A549 (cell line): ENCODE measurements around the gene WRNIP1. TPM values are rescaled to one million over a fixed set of nuclear protein-coding genes. Genes with fewer than 3 reads are reported as not detected.

Source experiments
- ATAC-seq, 2 experiments: fragments of 200-7000 bp in 1 of 2; fragments of >200 bp in 1 of 2; cut with Nextera tagmentation in 1 of 2; cut with Tn5 transposase in 1 of 2; 3 replicates each; pipeline versions ENCODE4 v1.8.0 to v1.9.1; 2018 to 2020; ENCODE audit warnings: mild to moderate bottlenecking in 1 of 2, moderate library complexity in 1 of 2
- CTCF ChIA-PET: fragments of 300-600 bp; sonication (Branson Sonifier 250); formaldehyde crosslinking; extraction: SDS; loops from one replicate; lab custom pipeline; 2021; ENCODE audit warnings: antibody characterized with exemption, inconsistent platforms; lab: Yijun Ruan, JAX
- POLR2A ChIA-PET: fragments of 350-600 bp; formaldehyde crosslinking; extraction: SDS; loops from one replicate; lab custom pipeline; 2021; ENCODE audit warnings: antibody characterized with exemption, inconsistent platforms; lab: Yijun Ruan, JAX
- DNase-seq, 2 experiments: peaks; one replicate each; pipeline versions ENCODE4 v3.0.0 to v3.0.0-alpha.2; 2011 to 2016; ENCODE audit warnings: low read depth in 1 of 2, low spot score in 1 of 2
- FAIRE-seq: peaks from 2 replicates; lab custom pipeline; 2011; peaks lifted over from hg19 to GRCh38; lab: Jason Lieb, UNC
- H3K27ac ChIP-seq, 2 experiments: fragments of >200 bp; sonication (Bioruptor Twin); formaldehyde crosslinking; 3 replicates each; pipeline ENCODE4 v1.5.1; 2016 to 2017
- H3K4me1 ChIP-seq: fragments of >200 bp; sonication (Bioruptor Twin); formaldehyde crosslinking; 3 replicates; pipeline ENCODE4 v1.6.1; 2016
- H3K4me2 ChIP-seq: fragments of >200 bp; sonication (Bioruptor Twin); formaldehyde crosslinking; 3 replicates; pipeline ENCODE4 v1.6.1; 2016
- H3K4me3 ChIP-seq: fragments of >200 bp; sonication (Bioruptor Twin); formaldehyde crosslinking; 3 replicates; pipeline ENCODE4 v1.5.1; 2016
- H3K9me3 ChIP-seq: fragments of >200 bp; sonication (Bioruptor Twin); formaldehyde crosslinking; 3 replicates; pipeline ENCODE4 v1.6.1; 2016
- CBX2 ChIP-seq: fragments of 200-600 bp; sonication (generic); IDR thresholded peaks from 2 replicates; pipeline ENCODE4 v1.6.1; 2016; ENCODE audit warnings: low read depth, mild to moderate bottlenecking, borderline replicate concordance
- CBX8 ChIP-seq: fragments of 200-600 bp; sonication (generic); IDR thresholded peaks from 2 replicates; pipeline ENCODE4 v1.6.1; 2016
- EHMT2 ChIP-seq: fragments of 200-600 bp; sonication (generic); IDR thresholded peaks from 2 replicates; pipeline ENCODE4 v1.6.1; 2016; ENCODE audit warnings: antibody characterized with exemption, low read depth, mild to moderate bottlenecking, moderate library complexity
- EP300 ChIP-seq, 2 experiments: fragments of >200 bp; sonication (Bioruptor Twin); formaldehyde crosslinking; IDR thresholded peaks; 2 replicates in 1 of 2; 3 replicates in 1 of 2; pipeline ENCODE4 v1.6.1; 2016 to 2017
- FOXS1 ChIP-seq: fragments of 250-450 bp; sonication (Bioruptor Pico); IDR thresholded peaks from 2 replicates; pipeline ENCODE4 v1.5.0; 2020; ENCODE audit warnings: mild to moderate bottlenecking, moderate library complexity
- GATA3 ChIP-seq: IDR thresholded peaks from 2 replicates; pipeline ENCODE4 v1.6.1; 2012; ENCODE audit warnings: borderline replicate concordance
- HDAC2 ChIP-seq: fragments of 200-600 bp; sonication (generic); IDR thresholded peaks from 2 replicates; pipeline ENCODE4 v1.6.1; 2016
- HOXA7 ChIP-seq: fragments of 250-450 bp; sonication (Bioruptor Pico); IDR thresholded peaks from 2 replicates; pipeline ENCODE4 v1.5.0; 2020; ENCODE audit warnings: mild to moderate bottlenecking, moderate library complexity
- HOXB5 ChIP-seq: fragments of 250-450 bp; sonication (Bioruptor Pico); IDR thresholded peaks from 2 replicates; pipeline ENCODE4 v1.5.0; 2020; ENCODE audit warnings: mild to moderate bottlenecking, moderate library complexity
- KDM1A ChIP-seq: fragments of 200-600 bp; sonication (generic); IDR thresholded peaks from 2 replicates; pipeline ENCODE4 v1.6.1; 2016; ENCODE audit warnings: low read depth, mild to moderate bottlenecking
- NFE2L2 ChIP-seq: fragments of 150-350 bp; conservative IDR thresholded peaks from 2 replicates; pipeline ENCODE4 v1.6.1; 2014; ENCODE audit warnings: low read length
- NPAS2 ChIP-seq: fragments of 250-450 bp; sonication (Bioruptor Pico); IDR thresholded peaks from 2 replicates; pipeline ENCODE4 v1.8.0; 2022; ENCODE audit warnings: mild to moderate bottlenecking, moderate library complexity, borderline replicate concordance
- NR3C1 ChIP-seq: fragments of >200 bp; sonication (Bioruptor Twin); formaldehyde crosslinking; IDR thresholded peaks from 3 replicates; pipeline ENCODE4 v1.6.1; 2017
- PHF8 ChIP-seq: fragments of 200-600 bp; sonication (generic); IDR thresholded peaks from 2 replicates; pipeline ENCODE4 v1.6.1; 2016; ENCODE audit warnings: low read depth, mild to moderate bottlenecking, antibody characterized with exemption, moderate library complexity, borderline replicate concordance
- POLR2A ChIP-seq: IDR thresholded peaks from 2 replicates; pipeline ENCODE4 v1.6.1; 2012; ENCODE audit warnings: mild to moderate bottlenecking, low read length
- SREBF2 ChIP-seq: fragments of 450-650 bp; IDR thresholded peaks from 2 replicates; pipeline ENCODE4 v1.6.1; 2014; ENCODE audit warnings: mild to moderate bottlenecking, moderate library complexity
- TP53 ChIP-seq: fragments of 250-450 bp; sonication (Bioruptor Pico); IDR thresholded peaks from 2 replicates; pipeline ENCODE4 v1.5.0; 2021; ENCODE audit warnings: mild to moderate bottlenecking, moderate library complexity
- ZC3H11A ChIP-seq: fragments of 450-650 bp; IDR thresholded peaks from 2 replicates; pipeline ENCODE4 v1.6.1; 2014; ENCODE audit warnings: antibody characterized with exemption, mild to moderate bottlenecking
- ZNF302 ChIP-seq: fragments of 250-450 bp; sonication (Bioruptor Pico); IDR thresholded peaks from 2 replicates; pipeline ENCODE4 v1.9.0; 2021; ENCODE audit warnings: inconsistent platforms, mild to moderate bottlenecking, moderate library complexity
- ZSCAN20 ChIP-seq: fragments of 250-450 bp; sonication (Bioruptor Pico); IDR thresholded peaks from 2 replicates; pipeline ENCODE4 v1.8.0; 2022; ENCODE audit warnings: mild to moderate bottlenecking, moderate library complexity
- WGBS: methylation state at CpG from one replicate; pipeline ENCODE4 v1.1.6; 2017; ENCODE audit errors: missing lambda C conversion rate; 5-methylcytosine and 5-hydroxymethylcytosine counted together
- polyA plus RNA-seq, 4 experiments: library from polyadenylated mRNA; depleted of rRNA in 3 of 4; stranded (reverse); fragments of >200 nt; fragmentation: RNase III in 1 of 4; extraction: RNeasy Plus Mini Kit Qiagen cat#74134 plus additional on column Dnase treatment in 1 of 4; gene quantifications; 2 replicates in 3 of 4; 3 replicates in 1 of 4; pipeline ENCODE4 v1.2.3, GENCODE V29; 2011 to 2017
- TF ChIP-seq, protein P1 (sequence below): fragments of 150-350 bp; IDR thresholded peaks from 2 replicates; pipeline ENCODE4 v1.6.1; 2014; ENCODE audit warnings: low read depth, mild to moderate bottlenecking, low read length

Gene WRNIP1
- polyA plus RNA-seq, 2 of the 4 experiments (the other 2 are of a cell fraction), result 27.7 to 32.2 TPM

DNA sequence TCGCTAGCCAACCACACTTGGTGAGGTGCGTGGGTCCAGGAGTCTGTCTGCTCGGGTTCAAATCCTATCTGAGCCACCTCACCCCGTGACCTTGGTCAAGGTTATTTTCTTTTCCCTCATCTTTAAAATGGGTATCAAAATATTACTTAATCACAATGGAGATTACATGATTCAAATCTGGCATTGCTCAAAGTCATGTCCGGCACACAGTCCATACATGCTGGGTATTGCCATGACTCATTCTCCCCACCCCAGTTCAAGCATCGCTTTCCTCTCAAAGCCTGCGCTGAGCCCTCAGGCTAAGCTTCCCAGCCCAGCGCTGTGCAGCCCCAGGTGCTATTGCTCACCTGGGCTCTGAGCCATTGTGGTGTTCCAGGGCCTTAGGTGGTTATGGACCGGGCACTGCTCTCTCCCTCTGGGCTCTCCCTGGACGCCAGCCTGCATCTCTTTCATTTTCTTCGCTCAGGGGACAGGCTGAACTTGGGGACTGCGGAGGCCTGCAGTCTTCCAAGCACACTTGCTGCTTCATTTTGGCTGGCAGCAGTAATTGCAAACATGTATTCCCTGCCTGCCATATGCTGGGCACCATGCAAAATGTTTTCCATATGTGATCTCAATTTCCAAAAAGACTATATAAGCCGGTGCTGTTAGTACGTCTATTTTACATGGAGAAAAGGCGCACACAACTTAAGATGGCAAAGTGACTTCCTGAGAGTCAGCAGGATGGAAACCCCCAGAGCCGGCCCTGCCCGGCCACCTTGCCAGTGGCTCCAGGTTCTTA is 27.3 kb downstream of the WRNIP1 start:
- no peaks in the 10 kb centered on the region for H3K9me3 ChIP-seq
- POLR2A ChIA-PET, result interaction anchor here (1.5 to 1.8 kb wide), 2 partner anchors 27 to 49 kb away, joined by 5 to 24 read pairs; partner anchors contain the start of genes SERPINB1 and WRNIP1
- H3K4me3 ChIP-seq, result no peak overlapping the region
- no peak overlapping the region for H3K27ac ChIP-seq
- TF ChIP-seq KDM1A, result no peak
- TF ChIP-seq EP300 (IDR thresholded peaks at IDR 0.05), result no peak
- no peak for TF ChIP-seq ZSCAN20 (CRISPR knock-in tag)
- no peak for TF ChIP-seq ZC3H11A
- no peak for TF ChIP-seq POLR2A
- TF ChIP-seq ZNF302, result no peak
- no peak for TF ChIP-seq SREBF2
- TF ChIP-seq NPAS2 (CRISPR knock-in tag), result no peak
- no peak for TF ChIP-seq TP53 (CRISPR knock-in tag)
- TF ChIP-seq, all 56 proteins: peak for 0
- peaks cover 18% of the 10 kb centered on the region for H3K4me1 ChIP-seq
- no peak overlapping the region for H3K4me2 ChIP-seq
- ATAC-seq, result no peak
- DNase-seq, result no peak
- no peak for FAIRE-seq
- 92% methylated on average over 16 of the region's 17 CpGs for WGBS
- CTCF ChIA-PET, result interaction anchor here (0.6 to 5.1 kb wide), 20 partner anchors 11 to 255 kb away, joined by 3 to 73 read pairs (median 10); partner anchors contain the start of genes SERPINB1 and SERPINB9

DNA sequence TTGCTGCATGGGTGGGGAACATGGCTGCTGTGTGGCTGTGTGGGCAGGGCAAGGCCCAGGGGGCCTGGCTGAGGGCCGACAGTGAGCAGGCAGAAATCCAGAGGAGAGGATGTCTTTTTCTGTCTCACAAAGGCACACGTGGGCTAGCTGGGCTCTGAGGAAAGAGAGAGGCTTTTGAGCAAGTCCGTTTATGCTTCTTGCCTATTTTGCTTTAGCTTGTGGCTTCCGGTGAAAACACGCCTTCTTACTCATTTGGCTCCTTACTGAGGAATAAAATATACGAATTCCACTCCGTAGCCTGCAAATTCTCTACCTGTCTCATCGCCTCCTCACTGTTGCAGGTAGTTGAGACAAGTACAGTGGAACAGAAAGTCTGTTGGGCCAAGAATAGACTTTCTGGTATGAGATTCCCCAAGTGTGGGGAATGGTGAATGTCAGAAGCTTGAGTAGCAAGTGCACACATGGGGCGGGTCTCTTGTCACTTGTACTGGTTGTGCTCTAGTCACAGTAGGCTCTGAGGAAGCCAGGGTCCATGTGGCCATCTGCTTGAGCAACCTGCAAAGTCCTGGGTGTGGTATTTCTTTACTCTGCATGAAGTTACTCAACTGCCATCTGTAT is 28.4 kb downstream of the WRNIP1 start:
- no peak for FAIRE-seq
- ChIA-PET POLR2A (no interaction called here), CTCF (interaction anchor here (0.6 to 5.1 kb wide), 7 partner anchors 43 to 805 kb away, joined by 3 to 73 read pairs (median 3); partner anchors contain the start of genes MYLK4 and SERPINB1)
- TF ChIP-seq NFE2L2, result no peak
- H3K4me3 ChIP-seq, result no peak overlapping the region
- ATAC-seq, result no peak
- H3K4me1 ChIP-seq, result peaks cover 18% of the 10 kb centered on the region
- no peak for DNase-seq
- WGBS, result 85% methylated on average over 9 of the region's 9 CpGs
- H3K4me2 ChIP-seq, result no peak overlapping the region
- H3K27ac ChIP-seq, result no peak overlapping the region
- H3K9me3 ChIP-seq, result no peaks in the 10 kb centered on the region

- Histone ChIP-seq H3K4me1 (peaks cover 18% of the 10 kb centered on the region), H3K4me3 (no peak overlapping the region), H3K4me2 (no peak overlapping the region), H3K27ac (no peak overlapping the region), H3K9me3 (no peaks in the 10 kb centered on the region)
- ATAC-seq (no peak), FAIRE-seq (no peak), DNase-seq (no peak)
- POLR2A ChIA-PET, result no interaction called here
- CTCF ChIA-PET, result interaction anchor here (0.6 to 5.1 kb wide), 6 partner anchors 11 to 806 kb away, joined by 3 to 73 read pairs (median 4); partner anchors contain the start of genes MYLK4 and SERPINB1
- WGBS, result 82% methylated on average over 5 of the region's 5 CpGs
- no peak for TF ChIP-seq CBX8
- TF ChIP-seq KDM1A, result no peak
- TF ChIP-seq FOXS1 (CRISPR knock-in tag), result no peak
- TF ChIP-seq, protein P1, sequence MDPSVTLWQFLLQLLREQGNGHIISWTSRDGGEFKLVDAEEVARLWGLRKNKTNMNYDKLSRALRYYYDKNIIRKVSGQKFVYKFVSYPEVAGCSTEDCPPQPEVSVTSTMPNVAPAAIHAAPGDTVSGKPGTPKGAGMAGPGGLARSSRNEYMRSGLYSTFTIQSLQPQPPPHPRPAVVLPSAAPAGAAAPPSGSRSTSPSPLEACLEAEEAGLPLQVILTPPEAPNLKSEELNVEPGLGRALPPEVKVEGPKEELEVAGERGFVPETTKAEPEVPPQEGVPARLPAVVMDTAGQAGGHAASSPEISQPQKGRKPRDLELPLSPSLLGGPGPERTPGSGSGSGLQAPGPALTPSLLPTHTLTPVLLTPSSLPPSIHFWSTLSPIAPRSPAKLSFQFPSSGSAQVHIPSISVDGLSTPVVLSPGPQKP, result no peak
- TF ChIP-seq NFE2L2, result no peak
- TF ChIP-seq NR3C1, result no peak
- no peak for TF ChIP-seq HOXB5 (CRISPR knock-in tag)
- no peak for TF ChIP-seq PHF8
- no peak for TF ChIP-seq EP300 (IDR thresholded peaks at IDR 0.05)
- TF ChIP-seq CBX2, result no peak
- no peak for TF ChIP-seq HOXA7 (CRISPR knock-in tag)
- no peak for TF ChIP-seq HDAC2
- TF ChIP-seq GATA3, result no peak
- no peak for TF ChIP-seq EHMT2
These were observed 29.1 kb downstream of the WRNIP1 start for GRCh38 chr6:2794171-2794730.
